ENCODE measurements around the gene VSTM5. TPM values are rescaled to one million over a fixed set of nuclear protein-coding genes. Genes with fewer than 3 reads are reported as not detected.

Gene VSTM5
- total and polyA plus RNA-seq, 2 donors (not counting 3 experiments of a cell fraction or from before 2014, with no cell fraction given) = 0.03 TPM; not detected in 1

DNA sequence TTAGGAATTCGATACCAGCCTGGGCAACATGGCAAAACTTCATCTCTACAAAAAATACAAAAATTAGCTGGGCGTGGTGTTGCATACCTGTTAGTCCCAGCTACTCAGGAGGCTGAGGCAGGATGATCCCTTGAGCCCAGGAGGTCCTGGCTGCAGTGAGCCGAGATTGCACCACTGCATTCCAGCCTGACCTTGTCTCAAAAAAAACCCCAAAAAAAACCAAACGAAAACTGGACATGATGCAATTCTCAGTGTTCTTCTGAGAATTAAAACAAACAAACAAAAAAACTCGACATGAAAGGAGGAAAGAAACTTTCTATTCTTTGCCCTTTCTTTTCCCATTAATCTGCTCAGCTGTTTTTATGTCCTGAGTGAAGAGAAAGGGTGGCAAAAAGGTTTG, 58.9 kb downstream of the VSTM5 start:
- Histone ChIP-seq H3K4me2 (ENCODE audit: insufficient read depth, low read length) (no peak overlapping the region), H3K27me3 (ENCODE audit: control insufficient read depth in 2 of 2, insufficient read depth in 2 of 2, low read length in 2 of 2) (no peaks in the 10 kb centered on the region), H3K4me3 (replicated peaks in 1 of 3; ENCODE audit: insufficient read depth in 1 of 3, low read depth in 1 of 3, low read length in 3 of 3) (no peak overlapping the region), H4K20me1 (replicated peaks; ENCODE audit: control insufficient read depth, extremely low read depth, insufficient read depth, low read length) (peaks cover 4% of the 10 kb centered on the region), H3K9ac (replicated peaks; ENCODE audit: extremely low read depth, insufficient read depth, low read length) (no peak overlapping the region), H3K9me3 (replicated peaks; ENCODE audit: control insufficient read depth, insufficient read depth, low read length) (no peaks in the 10 kb centered on the region), H3K9me1 (replicated peaks; ENCODE audit: control insufficient read depth, extremely low read depth, insufficient read depth, low read length) (no peaks in the 10 kb centered on the region), H3K27ac (ENCODE audit: insufficient read depth, low read depth, low read length) (no peak overlapping the region), H2AFZ (ENCODE audit: low read depth, low read length) (no peak overlapping the region), H3K4me1 (ENCODE audit: control insufficient read depth, extremely low read depth, insufficient read depth, low read length) (peaks cover 5% of the 10 kb centered on the region), H3K79me2 (ENCODE audit: control insufficient read depth, insufficient read depth, low read length) (peaks cover 43% of the 10 kb centered on the region), H3K36me3 (ENCODE audit: control insufficient read depth in 2 of 2, extremely low read depth in 1 of 2, insufficient read depth in 2 of 2, low read length in 2 of 2) (peaks cover 12 to 24% of the 10 kb centered on the region in 2 experiments)
- DNase-seq (ENCODE audit: low read depth, low spot score) (no peak), FAIRE-seq (no peak)
- ChIA-PET CTCF (interaction anchor here (1.8 kb wide), 1 partner anchor 7 kb away, joined by 5 read pairs; no protein-coding TSS in a partner anchor), POLR2A (no interaction called here)
- TF ChIP-seq EZH2 (IDR thresholded peaks at IDR 0.05; ENCODE audit: borderline replicate concordance, low read depth, low read length, severe bottlenecking) = no peak
- TF ChIP-seq POLR2AphosphoS5 (IDR thresholded peaks at IDR 0.05; ENCODE audit: insufficient read depth, low read depth, low read length) = no peak
- no peak for TF ChIP-seq JUN (IDR thresholded peaks at IDR 0.05; ENCODE audit: borderline replicate concordance, insufficient read depth, insufficient read length, low read depth)
- TF ChIP-seq, protein P1, sequence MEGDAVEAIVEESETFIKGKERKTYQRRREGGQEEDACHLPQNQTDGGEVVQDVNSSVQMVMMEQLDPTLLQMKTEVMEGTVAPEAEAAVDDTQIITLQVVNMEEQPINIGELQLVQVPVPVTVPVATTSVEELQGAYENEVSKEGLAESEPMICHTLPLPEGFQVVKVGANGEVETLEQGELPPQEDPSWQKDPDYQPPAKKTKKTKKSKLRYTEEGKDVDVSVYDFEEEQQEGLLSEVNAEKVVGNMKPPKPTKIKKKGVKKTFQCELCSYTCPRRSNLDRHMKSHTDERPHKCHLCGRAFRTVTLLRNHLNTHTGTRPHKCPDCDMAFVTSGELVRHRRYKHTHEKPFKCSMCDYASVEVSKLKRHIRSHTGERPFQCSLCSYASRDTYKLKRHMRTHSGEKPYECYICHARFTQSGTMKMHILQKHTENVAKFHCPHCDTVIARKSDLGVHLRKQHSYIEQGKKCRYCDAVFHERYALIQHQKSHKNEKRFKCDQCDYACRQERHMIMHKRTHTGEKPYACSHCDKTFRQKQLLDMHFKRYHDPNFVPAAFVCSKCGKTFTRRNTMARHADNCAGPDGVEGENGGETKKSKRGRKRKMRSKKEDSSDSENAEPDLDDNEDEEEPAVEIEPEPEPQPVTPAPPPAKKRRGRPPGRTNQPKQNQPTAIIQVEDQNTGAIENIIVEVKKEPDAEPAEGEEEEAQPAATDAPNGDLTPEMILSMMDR (IDR thresholded peaks at IDR 0.05; ENCODE audit: extremely low read depth in 1 of 2, insufficient read depth in 1 of 2, low read depth in 1 of 2, low read length in 2 of 2) = no peak
- TF ChIP-seq GATA2 (IDR thresholded peaks at IDR 0.05; ENCODE audit: insufficient read depth, insufficient read length, low read depth, low read length) = no peak
- TF ChIP-seq MYC (IDR thresholded peaks at IDR 0.05; ENCODE audit: low read depth, low read length) = no peak
- TF ChIP-seq, protein P2, sequence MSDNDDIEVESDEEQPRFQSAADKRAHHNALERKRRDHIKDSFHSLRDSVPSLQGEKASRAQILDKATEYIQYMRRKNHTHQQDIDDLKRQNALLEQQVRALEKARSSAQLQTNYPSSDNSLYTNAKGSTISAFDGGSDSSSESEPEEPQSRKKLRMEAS (IDR thresholded peaks at IDR 0.05; ENCODE audit: insufficient read depth, insufficient read length) = no peak
- TF ChIP-seq FOS (IDR thresholded peaks at IDR 0.05; ENCODE audit: borderline replicate concordance, insufficient read depth, low read length) = no peak
- TF ChIP-seq POLR2A (IDR thresholded peaks at IDR 0.05; ENCODE audit: low read depth, low read length) = no peak
- no TSS peak for BruUV-seq (replicated peaks)
- intact Hi-C loops (cut with micrococcal nuclease) (loop anchor here (10.0 kb wide), 1 partner anchor 703 kb away; the partner anchor contains the start of genes ANKRD49 and MRE11), dilution Hi-C loops (cut with MboI; ENCODE audit: extremely low pct_ligation_motif_present, low sequenced_read_pairs) (no loop called here)

Measured in endothelial cell of umbilical vein (primary cell).